ENCODE results near the gene ZBTB34. TPM values are rescaled to one million over a fixed set of nuclear protein-coding genes. Genes with fewer than 3 reads are reported as not detected.

Gene ZBTB34
- polyA plus RNA-seq, 2 of the 4 experiments (the other 2 are of a cell fraction) = 4.1 to 6.4 TPM

- H3K4me2 ChIP-seq = no peak overlapping the region
- ChIA-PET POLR2A (no interaction called here), CTCF (interaction anchor here (0.8 to 4.3 kb wide), 5 partner anchors 8 to 578 kb away, joined by 3 to 43 read pairs (median 4); partner anchors contain the start of gene RALGPS1)
- no peak for DNase-seq (ENCODE audit: low read depth in 1 of 2, low spot score in 1 of 2)
- H3K4me3 ChIP-seq = no peak overlapping the region
- FAIRE-seq = no peak
- ATAC-seq = no peak
- H3K9me3 ChIP-seq = no peaks in the 10 kb centered on the region
- no peak overlapping the region for H3K27ac ChIP-seq
- TF ChIP-seq ZC3H11A (IDR thresholded peaks at IDR 0.05) (no peak), RNF2 (IDR thresholded peaks at IDR 0.05; ENCODE audit: borderline replicate concordance, low read depth) (no peak)
- H3K4me1 ChIP-seq = no peaks in the 10 kb centered on the region
These were observed 65.4 kb downstream of the ZBTB34 start for GRCh38 chr9:126925876-126926275.

GRCh38 chr9:126926364-126926763, 65.9 kb downstream of the ZBTB34 start:
- ChIA-PET CTCF (interaction anchor here (0.9 to 4.3 kb wide), 3 partner anchors 8 to 14 kb away, joined by 4 to 43 read pairs (median 10); partner anchors contain the start of gene RALGPS1), POLR2A (no interaction called here)

GRCh38 chr9:126927419-126927818, 67.0 kb downstream of the ZBTB34 start:
- 66% methylated on average over 6 of the region's 6 CpGs for WGBS (ENCODE audit: missing lambda C conversion rate)
- CTCF ChIA-PET = interaction anchor here (1.2 to 4.3 kb wide), 3 partner anchors 12 to 271 kb away, joined by 5 to 43 read pairs (median 10); partner anchors contain the start of gene RALGPS1
- H3K4me2 ChIP-seq = no peak overlapping the region
- no peak for TF ChIP-seq NR3C1 (IDR thresholded peaks at IDR 0.05)
- TF ChIP-seq MAX (IDR thresholded peaks at IDR 0.05) = no peak
- no peak for TF ChIP-seq MAFK (IDR thresholded peaks at IDR 0.05; ENCODE audit: partially characterized antibody)
- TF ChIP-seq BCL3 (IDR thresholded peaks at IDR 0.05) = no peak
- no peak for TF ChIP-seq RAD21 (conservative IDR thresholded peaks at IDR 0.05 in 1 of 2, IDR thresholded peaks at IDR 0.05 in 1 of 2)
- no peak for TF ChIP-seq E2F6 (IDR thresholded peaks at IDR 0.05; ENCODE audit: borderline replicate concordance, low read depth)
- no peak for TF ChIP-seq KDM1A (IDR thresholded peaks at IDR 0.05; ENCODE audit: low read depth)
- no peak for TF ChIP-seq ZFP36 (IDR thresholded peaks at IDR 0.05; ENCODE audit: borderline replicate concordance, partially characterized antibody)
- no peak for TF ChIP-seq HMGXB4 (CRISPR knock-in tag; IDR thresholded peaks at IDR 0.05; ENCODE audit: borderline replicate concordance)
- no peak for TF ChIP-seq CTCF (IDR thresholded peaks at IDR 0.05)
- TF ChIP-seq RARB (CRISPR knock-in tag; IDR thresholded peaks at IDR 0.05) = no peak
- no peak for TF ChIP-seq POLR2AphosphoS2 (conservative IDR thresholded peaks at IDR 0.05; ENCODE audit: low read length)
- TF ChIP-seq HOXB13 (CRISPR knock-in tag; IDR thresholded peaks at IDR 0.05; ENCODE audit: low read depth) = no peak
- no peak for TF ChIP-seq MAZ (IDR thresholded peaks at IDR 0.05; ENCODE audit: borderline replicate concordance, low read depth, low read length)
- no peaks in the 10 kb centered on the region for H3K4me1 ChIP-seq
- FAIRE-seq = no peak
- POLR2A ChIA-PET = no interaction called here
- H3K4me3 ChIP-seq = no peak overlapping the region
- no peak for DNase-seq (ENCODE audit: low read depth in 1 of 2, low spot score in 1 of 2)
- no peak for ATAC-seq
- H3K9me3 ChIP-seq = no peaks in the 10 kb centered on the region
- H3K27ac ChIP-seq = no peak overlapping the region

More at GRCh38 chr9:126926364-126926763, 65.9 kb downstream of the ZBTB34 start:
- no peaks in the 10 kb centered on the region for H3K9me3 ChIP-seq
- no peak for DNase-seq (ENCODE audit: low read depth in 1 of 2, low spot score in 1 of 2)
- no peak overlapping the region for H3K27ac ChIP-seq
- TF ChIP-seq CBX8 (IDR thresholded peaks at IDR 0.05) = no peak
- TF ChIP-seq CHD4 (IDR thresholded peaks at IDR 0.05; ENCODE audit: borderline replicate concordance) = no peak
- TF ChIP-seq EHF (CRISPR knock-in tag; IDR thresholded peaks at IDR 0.05) = no peak
- TF ChIP-seq POLR2AphosphoS2 (conservative IDR thresholded peaks at IDR 0.05; ENCODE audit: low read length) = no peak
- no peak for TF ChIP-seq CTCF (IDR thresholded peaks at IDR 0.05)
- TF ChIP-seq ZSCAN20 (CRISPR knock-in tag; IDR thresholded peaks at IDR 0.05) = no peak
- TF ChIP-seq TP53 (CRISPR knock-in tag; IDR thresholded peaks at IDR 0.05) = no peak
- no peaks in the 10 kb centered on the region for H3K4me1 ChIP-seq
- 38% methylated on average over 2 of the region's 2 CpGs for WGBS (ENCODE audit: missing lambda C conversion rate)
- FAIRE-seq = no peak
- H3K4me3 ChIP-seq = no peak overlapping the region
- no peak overlapping the region for H3K4me2 ChIP-seq
- no peak for ATAC-seq
